ENCODE data around the gene ST3GAL2. TPM values are rescaled to one million over a fixed set of nuclear protein-coding genes. Genes with fewer than 3 reads are reported as not detected.
"Not testable (repeated sequence)": the region's sequence is repeated elsewhere in the genome, so short reads cannot be mapped to it uniquely, and the experiment has no call there.

The ST3GAL2 gene
- total and polyA plus RNA-seq, 2 donors (not counting 1 experiment from before 2014, with no cell fraction given) = 13.5 to 17.8 TPM

DNA sequence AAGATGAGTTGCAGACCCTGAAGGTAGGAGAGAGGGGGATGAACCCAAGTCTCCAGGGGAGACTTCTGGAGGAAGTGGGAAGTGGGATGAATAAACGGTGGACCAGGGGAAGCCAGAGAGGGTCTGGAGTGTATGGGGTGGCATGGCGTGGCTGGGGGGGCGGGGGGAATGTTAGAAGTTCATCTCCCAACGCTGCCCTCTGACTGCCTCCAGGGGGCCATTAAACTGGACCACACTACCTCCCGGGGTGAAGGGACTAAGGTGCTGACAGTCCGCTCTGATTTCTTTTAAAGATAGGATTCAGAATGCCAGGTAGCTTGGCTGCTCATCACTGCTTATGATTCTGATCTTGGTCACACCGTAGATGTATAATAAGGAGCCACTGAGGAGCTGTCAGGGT is 21.2 kb downstream of the ST3GAL2 start:
- no peak overlapping the region for H3K27ac ChIP-seq (ENCODE audit: insufficient read depth, low read length)
- no peaks in the 10 kb centered on the region for H3K79me2 ChIP-seq (ENCODE audit: control insufficient read depth, insufficient read depth, low read length)
- no peak overlapping the region for H3K4me3 ChIP-seq (replicated peaks in 1 of 4; ENCODE audit: control extremely low read depth in 1 of 4, insufficient read depth in 1 of 4, low read depth in 3 of 4, low read length in 4 of 4)
- H3K9ac ChIP-seq (ENCODE audit: insufficient read depth, low read length) = no peak overlapping the region
- no peaks in the 10 kb centered on the region for H3K4me1 ChIP-seq (ENCODE audit: control insufficient read depth, extremely low read depth, insufficient read depth, low read length)
- H2AFZ ChIP-seq (ENCODE audit: low read length) = no peak overlapping the region
- no peak overlapping the region for H3K4me2 ChIP-seq (ENCODE audit: extremely low read depth, insufficient read depth, low read length)
- no peaks in the 10 kb centered on the region for H3K36me3 ChIP-seq (ENCODE audit: control insufficient read depth, insufficient read depth, low read length)
- H3K27me3 ChIP-seq (ENCODE audit: control insufficient read depth, insufficient read depth, low read length) = no peaks in the 10 kb centered on the region
- H4K20me1 ChIP-seq (ENCODE audit: control insufficient read depth, extremely low read depth, insufficient read depth, low read length) = no peaks in the 10 kb centered on the region
- TF ChIP-seq EZH2 (IDR thresholded peaks at IDR 0.05; ENCODE audit: low read length, missing control alignments) = no peak
- TF ChIP-seq, protein P1, sequence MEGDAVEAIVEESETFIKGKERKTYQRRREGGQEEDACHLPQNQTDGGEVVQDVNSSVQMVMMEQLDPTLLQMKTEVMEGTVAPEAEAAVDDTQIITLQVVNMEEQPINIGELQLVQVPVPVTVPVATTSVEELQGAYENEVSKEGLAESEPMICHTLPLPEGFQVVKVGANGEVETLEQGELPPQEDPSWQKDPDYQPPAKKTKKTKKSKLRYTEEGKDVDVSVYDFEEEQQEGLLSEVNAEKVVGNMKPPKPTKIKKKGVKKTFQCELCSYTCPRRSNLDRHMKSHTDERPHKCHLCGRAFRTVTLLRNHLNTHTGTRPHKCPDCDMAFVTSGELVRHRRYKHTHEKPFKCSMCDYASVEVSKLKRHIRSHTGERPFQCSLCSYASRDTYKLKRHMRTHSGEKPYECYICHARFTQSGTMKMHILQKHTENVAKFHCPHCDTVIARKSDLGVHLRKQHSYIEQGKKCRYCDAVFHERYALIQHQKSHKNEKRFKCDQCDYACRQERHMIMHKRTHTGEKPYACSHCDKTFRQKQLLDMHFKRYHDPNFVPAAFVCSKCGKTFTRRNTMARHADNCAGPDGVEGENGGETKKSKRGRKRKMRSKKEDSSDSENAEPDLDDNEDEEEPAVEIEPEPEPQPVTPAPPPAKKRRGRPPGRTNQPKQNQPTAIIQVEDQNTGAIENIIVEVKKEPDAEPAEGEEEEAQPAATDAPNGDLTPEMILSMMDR (conservative IDR thresholded peaks at IDR 0.05 in 1 of 2, IDR thresholded peaks at IDR 0.05 in 1 of 2; ENCODE audit: low read depth in 1 of 2, low read length in 2 of 2) = no peak
- no peak for DNase-seq (ENCODE audit: low read depth in 2 of 2)
- no peaks in the 10 kb centered on the region for H3K9me3 ChIP-seq (ENCODE audit: control insufficient read depth, insufficient read depth, low read depth, low read length)

- H4K20me1 ChIP-seq (ENCODE audit: control insufficient read depth, extremely low read depth, insufficient read depth, low read length) = no peaks in the 10 kb centered on the region
- H3K79me2 ChIP-seq (ENCODE audit: control insufficient read depth, insufficient read depth, low read length) = no peaks in the 10 kb centered on the region
- H2AFZ ChIP-seq (ENCODE audit: low read length) = no peak overlapping the region
- H3K4me3 ChIP-seq (replicated peaks in 1 of 4; ENCODE audit: control extremely low read depth in 1 of 4, insufficient read depth in 1 of 4, low read depth in 3 of 4, low read length in 4 of 4) = no peak overlapping the region
- no peaks in the 10 kb centered on the region for H3K9me3 ChIP-seq (ENCODE audit: control insufficient read depth, insufficient read depth, low read depth, low read length)
- no peak for DNase-seq (ENCODE audit: low read depth in 2 of 2)
- no peaks in the 10 kb centered on the region for H3K36me3 ChIP-seq (ENCODE audit: control insufficient read depth, insufficient read depth, low read length)
- TF ChIP-seq EZH2 (IDR thresholded peaks at IDR 0.05; ENCODE audit: low read length, missing control alignments) = no peak
- TF ChIP-seq, protein P1 (conservative IDR thresholded peaks at IDR 0.05 in 1 of 2, IDR thresholded peaks at IDR 0.05 in 1 of 2; ENCODE audit: low read depth in 1 of 2, low read length in 2 of 2) = no peak
- no peaks in the 10 kb centered on the region for H3K4me1 ChIP-seq (ENCODE audit: control insufficient read depth, extremely low read depth, insufficient read depth, low read length)
- no peaks in the 10 kb centered on the region for H3K27me3 ChIP-seq (ENCODE audit: control insufficient read depth, insufficient read depth, low read length)
- H3K27ac ChIP-seq (ENCODE audit: insufficient read depth, low read length) = no peak overlapping the region
- H3K9ac ChIP-seq (ENCODE audit: insufficient read depth, low read length) = no peak overlapping the region
- H3K4me2 ChIP-seq (ENCODE audit: extremely low read depth, insufficient read depth, low read length) = no peak overlapping the region
Observed at GRCh38 chr16:70416748-70417616, 21.9 kb downstream of the ST3GAL2 start.

- not testable (repeated sequence) for H3K4me3 ChIP-seq (replicated peaks in 1 of 4; ENCODE audit: control extremely low read depth in 1 of 4, insufficient read depth in 1 of 4, low read depth in 3 of 4, low read length in 4 of 4); H3K36me3 ChIP-seq (ENCODE audit: control insufficient read depth, insufficient read depth, low read length); H2AFZ ChIP-seq (ENCODE audit: low read length); DNase-seq (ENCODE audit: low read depth in 2 of 2); H3K27me3 ChIP-seq (ENCODE audit: control insufficient read depth, insufficient read depth, low read length); H3K9me3 ChIP-seq (ENCODE audit: control insufficient read depth, insufficient read depth, low read depth, low read length); H3K4me1 ChIP-seq (ENCODE audit: control insufficient read depth, extremely low read depth, insufficient read depth, low read length); H4K20me1 ChIP-seq (ENCODE audit: control insufficient read depth, extremely low read depth, insufficient read depth, low read length); H3K27ac ChIP-seq (ENCODE audit: insufficient read depth, low read length); H3K4me2 ChIP-seq (ENCODE audit: extremely low read depth, insufficient read depth, low read length); H3K9ac ChIP-seq (ENCODE audit: insufficient read depth, low read length); H3K79me2 ChIP-seq (ENCODE audit: control insufficient read depth, insufficient read depth, low read length)
Observed at GRCh38 chr16:70413572-70413971, 25.3 kb downstream of the ST3GAL2 start.

Data from fibroblast of lung (primary cell).